AG04450 (cell line): ENCODE measurements around the gene CCDC85A. TPM values are rescaled to one million over a fixed set of nuclear protein-coding genes. Genes with fewer than 3 reads are reported as not detected.

Source experiments
- CTCF ChIA-PET: fragments of 300-600, 350-600 bp; formaldehyde crosslinking; extraction: SDS; loops from one replicate; lab custom pipeline; 2022; ENCODE audit warnings: antibody characterized with exemption, inconsistent platforms; lab: Charles Lee
- POLR2A ChIA-PET: fragments of 350-600 bp; formaldehyde crosslinking; extraction: SDS; loops from one replicate; lab custom pipeline; 2021; ENCODE audit warnings: antibody characterized with exemption, inconsistent platforms; lab: Yijun Ruan, JAX
- DNase-seq: peaks from one replicate; pipeline ENCODE4 v3.0.0-alpha.2; 2011; ENCODE audit warnings: low read depth, low spot score
- H3K27ac ChIP-seq: one replicate; pipeline ENCODE4 v1.5.1; 2012; ENCODE audit warnings: low read depth, low read length, control low read depth
- H3K27me3 ChIP-seq: one replicate; pipeline ENCODE4 v1.6.0; 2012; ENCODE audit warnings: low read length; ENCODE audit not compliant: control insufficient read depth, insufficient read depth
- H3K4me3 ChIP-seq: 2 replicates; pipeline ENCODE4 v1.5.1; 2011; ENCODE audit warnings: mild to moderate bottlenecking, low read depth, low read length, control low read depth
- H3K9me3 ChIP-seq: 2 replicates; pipeline ENCODE4 v1.5.1; 2012; ENCODE audit warnings: low read length; ENCODE audit not compliant: control insufficient read depth, insufficient read depth
- CTCF ChIP-seq: IDR thresholded peaks from 2 replicates; pipeline ENCODE4 v1.5.1; 2011; ENCODE audit warnings: low read depth, low read length, control low read depth, inconsistent platforms
- polyA plus RNA-seq: library from polyadenylated mRNA; depleted of rRNA; stranded (reverse); fragments of >200 nt; gene quantifications from 2 replicates; pipeline ENCODE4 v1.2.3, GENCODE V29; 2011

The CCDC85A gene
- polyA plus RNA-seq, 1 experiment = not detected

GRCh38 chr2:56375251-56375650 is 191.5 kb downstream of the CCDC85A start:
- CTCF ChIA-PET = no interaction called here
- POLR2A ChIA-PET = no interaction called here
- Histone ChIP-seq H3K27ac (no peak overlapping the region), H3K27me3 (no peaks in the 10 kb centered on the region), H3K4me3 (no peak overlapping the region), H3K9me3 (peaks cover 11% of the 10 kb centered on the region)
- TF ChIP-seq CTCF = no peak
- DNase-seq = no peak

DNA sequence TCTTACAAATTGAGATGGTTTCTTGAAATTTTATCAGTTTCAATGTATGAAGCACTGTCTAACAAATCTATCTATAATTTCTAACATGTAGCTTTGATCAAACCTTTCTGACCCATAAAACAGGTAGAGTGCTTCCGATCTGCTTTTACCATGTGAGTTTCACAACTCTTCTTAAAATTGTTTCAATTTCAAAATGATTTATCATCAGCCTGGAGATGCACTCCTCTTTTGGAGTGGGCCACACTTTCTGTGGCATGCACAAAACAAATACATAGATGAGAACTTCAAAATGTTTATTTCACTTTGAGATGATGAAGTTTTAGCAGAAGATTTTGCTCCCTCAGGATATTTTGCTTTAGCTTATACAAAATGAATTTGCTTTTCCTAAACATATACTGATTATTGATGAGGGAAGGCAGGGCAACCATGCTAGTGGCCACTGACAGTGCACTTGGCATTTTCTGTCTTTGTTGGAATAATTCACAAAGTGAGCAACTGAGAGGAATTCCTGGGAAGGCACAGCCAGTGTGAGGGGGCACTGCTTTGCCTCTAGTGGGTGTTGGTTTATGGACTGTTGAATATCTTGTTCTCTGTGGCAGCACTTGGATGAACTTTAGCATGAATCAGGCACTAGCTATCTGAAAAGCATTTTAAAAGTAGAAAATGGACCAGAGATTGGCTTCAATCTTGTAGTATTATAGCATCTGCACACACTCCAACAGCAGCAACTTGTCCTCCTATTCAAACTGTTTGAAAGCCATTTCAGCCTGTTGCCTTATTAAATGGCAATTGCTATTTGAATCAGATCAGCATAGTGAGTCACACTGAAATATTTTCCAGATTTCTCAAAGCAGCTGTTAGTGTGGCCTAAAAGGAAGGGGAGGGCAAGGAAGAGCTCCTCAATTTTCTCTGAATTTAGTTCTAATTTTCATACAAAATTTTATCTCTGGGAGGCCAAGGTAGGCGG is 193.2 kb downstream of the CCDC85A start:
- Histone ChIP-seq H3K27ac (no peak overlapping the region), H3K27me3 (no peaks in the 10 kb centered on the region), H3K9me3 (peaks cover 11% of the 10 kb centered on the region), H3K4me3 (no peak overlapping the region)
- ChIA-PET CTCF (no interaction called here), POLR2A (no interaction called here)
- no peak for TF ChIP-seq CTCF
- no peak for DNase-seq

DNA sequence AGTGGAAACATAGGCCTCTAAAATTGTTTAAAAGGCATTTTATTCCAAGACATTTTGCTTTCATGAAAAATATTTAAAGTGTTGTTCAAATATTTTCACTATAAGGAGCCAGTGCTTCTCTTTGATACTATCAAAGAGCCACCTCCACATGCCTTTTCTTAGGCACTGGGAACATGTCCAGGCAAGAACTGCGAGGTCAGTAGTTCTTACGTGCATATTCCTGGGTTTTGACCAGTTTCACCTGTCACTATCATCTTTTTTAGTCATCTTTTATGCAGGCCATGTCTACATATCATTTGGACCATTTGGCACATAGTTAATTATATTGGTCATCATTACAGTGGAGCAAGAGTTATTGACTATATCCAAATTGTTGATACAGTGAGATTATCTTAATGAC is 195.3 kb downstream of the CCDC85A start:
- no peak for DNase-seq
- no peak overlapping the region for H3K27ac ChIP-seq
- H3K4me3 ChIP-seq = no peak overlapping the region
- no peaks in the 10 kb centered on the region for H3K27me3 ChIP-seq
- TF ChIP-seq CTCF = no peak
- POLR2A ChIA-PET = no interaction called here
- CTCF ChIA-PET = no interaction called here
- peaks cover 8% of the 10 kb centered on the region; the same call in 1 of the 2 replicates for H3K9me3 ChIP-seq

DNA sequence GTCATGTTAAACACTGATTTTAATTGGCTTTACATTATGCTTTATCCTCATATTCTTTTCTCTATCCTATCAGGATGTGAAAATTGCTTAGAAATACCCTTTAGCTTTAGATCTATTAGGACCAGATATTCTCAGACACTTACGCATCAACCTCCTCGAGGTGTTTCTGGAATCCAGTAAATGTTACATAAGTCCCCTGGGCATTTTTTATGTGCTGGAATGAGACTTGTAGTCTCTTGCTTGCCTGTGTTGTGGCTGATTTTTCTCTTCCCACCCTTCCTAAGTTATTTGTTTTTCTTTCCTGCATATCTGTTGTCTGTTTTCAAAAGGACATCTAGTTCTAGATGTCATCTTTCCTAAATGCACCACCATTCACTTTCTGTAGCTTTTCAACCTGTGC is 197.1 kb downstream of the CCDC85A start:
- H3K27ac ChIP-seq = no peak overlapping the region
- POLR2A ChIA-PET = interaction anchor here (0.6 kb wide), 1 partner anchor 1127 kb away, joined by 5 read pairs; no protein-coding TSS in a partner anchor
- no peak overlapping the region for H3K4me3 ChIP-seq
- H3K27me3 ChIP-seq = no peaks in the 10 kb centered on the region
- peaks cover 3% of the 10 kb centered on the region; the same call in 1 of the 2 replicates for H3K9me3 ChIP-seq
- no peak for TF ChIP-seq CTCF
- CTCF ChIA-PET = no interaction called here
- no peak for DNase-seq

GRCh38 chr2:56382466-56382865 is 198.7 kb downstream of the CCDC85A start:
- ChIA-PET CTCF (no interaction called here), POLR2A (no interaction called here)
- no peak overlapping the region for H3K27ac ChIP-seq
- DNase-seq = no peak
- no peaks in the 10 kb centered on the region for H3K27me3 ChIP-seq
- TF ChIP-seq CTCF = no peak
- no peak overlapping the region for H3K4me3 ChIP-seq
- 0 out of 2 replicates have a peak, but pooled peaks cover 2% of the 10 kb centered on the region for H3K9me3 ChIP-seq
